NOMO-1 treated with DMSO at 0.1 percent for 48 hours (cell line): ENCODE results near the gene PTPN14.
"Not testable (repeated sequence)": the region's sequence is repeated elsewhere in the genome, so short reads cannot be mapped to it uniquely, and the experiment has no call there.

Experiments
- DNase-seq: peaks from one replicate; lab custom pipeline; 2025; ENCODE audit not compliant: unreplicated experiment; lab: John Stamatoyannopoulos, UW

PTPN14 gene

DNA sequence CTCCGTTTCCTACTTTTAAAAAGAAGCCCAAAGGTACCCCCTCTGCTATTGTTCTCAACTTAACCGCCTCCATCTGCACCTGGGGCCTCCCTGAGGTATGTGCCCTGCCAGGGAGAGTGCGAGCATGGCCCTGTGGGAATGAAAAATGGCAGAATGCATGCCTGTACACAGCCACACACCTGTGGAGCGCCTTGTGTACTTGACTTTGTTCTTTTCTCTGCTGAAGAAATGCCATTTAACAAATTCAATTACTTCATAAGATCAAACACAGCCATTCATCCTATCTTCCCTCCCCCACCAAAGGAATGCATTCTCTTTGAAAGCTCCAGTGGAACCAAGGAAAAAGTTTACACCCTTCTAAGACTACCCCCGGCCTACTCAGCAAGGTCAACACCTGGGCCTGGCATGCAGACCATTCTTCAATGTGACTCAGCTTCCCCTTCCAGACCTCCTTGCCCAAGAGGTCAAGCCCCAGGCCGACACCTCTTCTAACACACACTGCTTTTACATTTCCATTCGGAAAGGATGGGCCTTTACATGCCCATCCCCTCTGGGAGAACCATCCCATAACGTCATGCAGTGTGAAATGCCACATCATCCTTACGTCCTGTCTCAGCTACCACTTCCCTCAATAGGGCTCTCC is 146.7 kb downstream of the PTPN14 start:
- peak; percentile 55 for DNase-seq

DNA sequence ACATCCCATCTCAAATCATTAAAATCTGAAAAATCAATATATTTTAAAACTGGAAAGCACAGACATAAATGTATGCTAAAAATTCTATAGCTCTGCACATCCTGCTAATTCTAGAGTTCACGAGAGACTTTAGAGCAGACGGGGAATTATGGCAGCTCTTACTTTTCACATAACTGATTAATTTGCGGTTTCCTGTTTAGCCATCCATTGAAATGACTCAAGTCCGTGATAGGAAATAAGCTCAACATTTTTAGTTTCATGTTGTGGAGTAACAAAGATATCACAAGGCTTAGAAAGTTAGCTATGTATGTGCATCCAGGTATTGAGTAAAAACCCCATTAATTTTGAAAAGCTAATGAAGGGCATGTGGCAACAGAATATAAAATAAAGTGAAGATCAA is 147.2 kb downstream of the PTPN14 start:
- DNase-seq: peak; percentile 85

DNA sequence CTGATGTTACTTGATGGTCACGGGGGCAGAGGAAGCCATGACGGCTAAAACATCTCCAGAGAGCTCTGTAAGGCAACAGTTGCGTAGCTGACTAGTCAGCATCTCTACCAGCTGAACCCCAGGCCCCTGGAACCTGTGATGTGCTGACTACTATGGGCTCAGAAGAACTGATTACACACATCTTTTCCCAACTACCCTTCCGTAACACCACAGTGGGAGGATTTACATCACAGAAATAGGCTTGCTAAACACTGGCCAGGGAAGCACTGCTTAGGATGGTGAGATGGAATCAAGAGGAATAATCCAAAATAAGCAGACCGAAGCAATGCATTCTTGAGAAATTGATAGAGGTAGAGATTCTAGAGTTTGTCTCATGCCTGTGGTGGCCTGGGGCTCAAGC is 148.0 kb downstream of the PTPN14 start:
- DNase-seq: no peak

- no peak for DNase-seq
Observed at GRCh38 chr1:214402613-214403083, 148.8 kb downstream of the PTPN14 start.

DNA sequence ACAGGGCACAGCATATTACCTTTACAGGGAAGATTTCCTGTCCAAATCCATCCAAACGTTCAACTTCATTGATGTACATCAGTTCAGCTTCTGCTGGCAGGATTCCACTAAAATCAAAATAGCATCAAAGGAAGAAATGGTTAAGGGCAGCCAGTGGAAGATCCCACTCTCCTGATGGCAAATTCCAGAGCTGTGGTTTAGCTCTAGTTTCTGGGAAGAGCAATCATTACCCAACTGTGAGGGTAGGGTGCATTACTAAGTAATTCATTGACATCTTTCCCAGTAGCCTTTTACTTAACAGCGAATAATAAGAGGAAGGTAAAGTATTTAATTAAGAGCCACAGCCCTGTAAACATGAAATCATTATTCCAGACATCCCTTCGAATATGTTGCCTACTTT is 149.7 kb downstream of the PTPN14 start:
- no peak for DNase-seq

DNA sequence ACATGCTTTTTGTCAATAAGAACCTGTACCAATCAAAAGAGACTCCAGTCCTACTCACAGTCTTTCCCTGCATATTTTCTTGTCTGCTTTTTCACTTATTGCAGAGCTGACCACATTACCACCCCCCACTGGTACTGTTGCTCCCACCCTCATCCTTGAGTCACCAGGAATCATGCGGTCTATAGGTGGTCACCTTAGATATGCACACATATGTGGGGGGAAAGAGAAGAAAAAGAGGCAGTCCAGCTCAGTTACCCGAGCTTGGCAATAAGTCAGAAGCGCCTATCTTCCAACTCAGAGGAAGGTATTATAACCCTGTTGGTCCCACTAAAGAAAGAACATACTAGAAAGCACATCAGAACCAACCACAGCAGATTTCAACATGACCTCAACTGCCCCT is 151.3 kb downstream of the PTPN14 start:
- DNase-seq: no peak

DNA sequence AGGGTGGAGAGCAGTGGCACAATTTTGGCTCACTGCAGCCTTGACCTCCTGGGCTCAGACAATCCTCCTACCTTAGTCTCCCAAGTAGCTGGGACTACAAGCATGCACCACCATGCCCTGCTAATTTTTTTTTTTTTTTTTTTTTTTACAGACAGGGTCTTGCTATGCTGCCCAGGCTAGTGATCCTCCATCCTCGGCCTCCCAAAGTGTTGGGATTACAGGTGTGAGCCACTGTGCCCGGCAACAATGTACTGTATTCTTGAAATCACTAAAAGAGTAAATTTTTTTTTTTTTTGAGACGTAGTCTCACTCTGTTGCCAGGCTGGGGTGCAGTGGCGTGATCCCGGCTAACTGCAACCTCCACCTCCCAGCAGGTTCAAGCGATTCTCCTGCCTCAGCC is 152.9 kb downstream of the PTPN14 start:
- DNase-seq: no peak

DNA sequence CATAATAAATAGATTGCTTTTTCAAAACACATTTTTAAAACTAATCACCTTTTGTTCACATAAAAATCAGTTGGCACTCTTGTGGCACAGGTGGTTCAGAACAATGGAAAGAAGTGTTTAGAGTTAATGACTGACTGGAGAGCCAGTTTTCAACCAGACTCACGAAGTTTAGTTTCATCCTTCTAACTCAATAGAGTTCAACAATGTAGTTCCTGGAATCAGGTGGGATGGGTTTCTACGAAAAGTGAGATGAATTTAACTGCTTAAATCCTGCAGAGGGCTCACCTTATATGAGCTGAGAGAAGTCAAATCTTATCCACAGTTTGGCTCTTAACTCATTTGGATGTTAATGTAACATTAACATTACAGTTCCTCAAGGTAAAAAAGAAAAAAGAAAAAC is 153.9 kb downstream of the PTPN14 start:
- DNase-seq: no peak

DNA sequence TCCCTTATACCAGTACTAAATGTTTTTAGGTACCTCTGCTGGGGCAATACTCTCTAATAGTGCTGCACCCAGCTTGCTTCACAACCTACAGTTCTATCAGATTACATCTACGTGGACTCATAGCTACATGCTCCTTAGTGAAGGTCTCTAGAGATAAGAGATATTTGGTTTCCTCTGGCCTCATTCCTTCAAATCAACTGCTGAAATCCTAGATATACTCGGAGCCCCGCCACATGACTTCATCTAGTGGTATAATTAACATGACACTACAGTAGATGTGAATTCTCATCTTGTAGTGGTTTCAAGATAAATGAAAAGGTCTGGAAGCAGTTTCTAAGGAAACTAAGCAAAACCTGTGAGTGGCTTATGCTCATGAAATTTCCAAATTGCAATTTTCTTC is 155.1 kb downstream of the PTPN14 start:
- DNase-seq: no peak

- DNase-seq: not testable (repeated sequence)
Observed at GRCh38 chr1:214394569-214394968, 156.8 kb downstream of the PTPN14 start.

DNA sequence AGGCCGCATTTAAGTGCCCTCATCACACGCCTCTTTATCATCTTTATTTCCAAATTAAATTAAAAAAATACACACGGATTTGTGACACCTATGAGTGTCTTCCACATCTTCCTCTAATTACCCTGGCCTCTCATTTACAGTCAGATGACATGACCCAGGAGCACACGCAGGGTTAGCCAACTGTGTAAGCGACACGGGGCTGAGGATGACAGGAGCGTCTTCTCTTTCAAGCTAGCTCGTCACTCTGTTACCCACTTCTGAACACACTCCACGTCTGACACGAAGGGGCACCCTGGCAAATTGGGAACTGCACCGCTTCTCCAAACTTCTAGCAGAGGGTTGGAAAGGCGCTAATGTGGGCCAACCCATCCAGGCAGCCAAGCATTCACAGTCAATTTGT is 158.3 kb downstream of the PTPN14 start:
- DNase-seq: no peak

DNA sequence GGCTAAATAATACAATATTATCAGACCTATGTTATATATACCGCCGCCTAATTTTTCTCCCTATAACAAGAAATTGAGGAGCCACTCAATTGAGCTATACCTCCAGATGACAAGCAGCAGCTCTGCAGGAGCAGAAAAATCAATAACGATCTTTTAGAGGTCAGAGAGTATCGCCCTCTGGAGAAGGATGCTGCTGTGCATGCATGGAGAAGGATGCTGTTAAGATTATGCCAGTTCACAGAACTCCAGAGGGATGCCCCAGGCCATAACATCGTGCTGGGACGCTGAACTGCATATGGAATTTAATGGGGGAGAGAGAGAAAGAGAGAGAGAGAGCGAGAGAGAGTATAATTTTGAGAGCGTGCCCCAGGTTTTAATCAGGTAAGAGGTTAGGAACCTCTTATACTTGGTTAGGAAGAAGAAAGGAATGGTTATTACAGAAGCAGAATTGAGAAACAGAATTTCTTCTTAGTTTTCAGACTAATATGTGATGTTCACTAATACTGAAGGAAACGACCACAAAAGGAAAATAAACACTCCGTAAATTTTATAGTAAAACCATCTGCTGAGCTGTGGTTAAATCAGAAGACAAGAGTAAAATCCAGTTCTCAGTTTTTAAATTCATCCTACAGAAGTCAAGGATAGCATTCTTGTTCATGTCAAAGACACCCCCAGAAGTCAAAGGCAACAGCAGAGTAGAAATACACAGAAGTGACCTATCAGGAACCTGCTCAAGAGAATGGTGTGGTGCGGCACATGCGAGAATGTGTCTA is 159.3 kb downstream of the PTPN14 start:
- no peak for DNase-seq

DNA sequence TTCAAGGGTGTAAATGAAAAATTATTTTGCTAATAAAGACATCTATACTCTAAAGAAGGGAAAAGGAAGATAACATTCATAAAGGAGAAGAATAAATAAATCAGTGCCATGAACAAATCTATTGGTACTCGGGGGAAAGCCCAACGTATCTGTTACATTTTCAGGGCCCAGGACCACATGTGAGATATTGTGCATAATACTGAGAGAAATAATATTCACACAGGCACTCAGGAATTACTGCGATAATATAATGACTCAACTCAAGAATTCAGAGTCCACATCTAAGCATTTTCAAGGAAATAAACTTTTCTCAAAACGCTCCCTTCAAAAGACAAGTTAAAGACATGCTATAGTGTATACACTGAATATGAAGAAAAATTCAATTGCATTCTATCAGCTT is 161.7 kb downstream of the PTPN14 start:
- no peak for DNase-seq

DNA sequence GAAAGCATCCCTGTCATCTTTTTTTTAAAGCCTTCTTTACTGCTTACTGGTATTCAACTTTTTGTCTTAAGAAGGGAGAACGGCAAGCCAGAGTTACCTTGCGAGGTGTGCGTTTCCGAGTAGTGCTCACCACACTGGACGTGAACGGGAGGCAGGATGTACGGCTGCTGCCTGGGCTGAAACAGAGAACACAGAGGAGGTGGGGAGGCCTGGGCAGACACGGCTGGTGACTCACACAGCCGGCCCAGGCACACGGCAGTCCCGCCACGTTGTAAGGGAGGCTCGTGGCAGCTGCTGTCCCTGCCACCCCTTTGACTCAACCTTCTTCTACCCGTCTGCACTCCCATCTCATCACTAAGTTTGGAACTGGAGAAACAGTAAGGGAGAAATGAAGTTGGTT is 164.7 kb downstream of the PTPN14 start:
- no peak for DNase-seq

DNA sequence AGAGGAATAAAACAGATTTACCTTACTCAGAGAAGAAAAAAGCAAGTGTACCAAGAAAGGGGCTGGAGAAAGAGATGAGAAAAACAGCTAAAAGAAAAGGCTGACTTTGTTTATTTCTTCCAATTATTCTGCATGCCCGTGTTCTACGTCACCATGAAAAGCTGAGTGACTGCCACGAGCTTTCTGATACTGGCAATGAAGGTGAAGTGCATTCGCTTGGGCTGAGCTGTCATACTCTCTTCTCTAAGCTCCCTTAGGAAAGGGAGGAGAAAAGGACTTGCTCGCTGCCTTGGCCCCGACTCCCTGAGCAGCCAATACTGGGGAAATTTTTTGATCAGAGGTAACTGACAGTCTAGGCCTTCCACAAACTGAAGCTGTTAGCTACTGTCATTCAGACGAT is 165.1 kb downstream of the PTPN14 start:
- no peak for DNase-seq

- DNase-seq: no peak
Observed at GRCh38 chr1:214385428-214385827, 166.0 kb downstream of the PTPN14 start.

DNA sequence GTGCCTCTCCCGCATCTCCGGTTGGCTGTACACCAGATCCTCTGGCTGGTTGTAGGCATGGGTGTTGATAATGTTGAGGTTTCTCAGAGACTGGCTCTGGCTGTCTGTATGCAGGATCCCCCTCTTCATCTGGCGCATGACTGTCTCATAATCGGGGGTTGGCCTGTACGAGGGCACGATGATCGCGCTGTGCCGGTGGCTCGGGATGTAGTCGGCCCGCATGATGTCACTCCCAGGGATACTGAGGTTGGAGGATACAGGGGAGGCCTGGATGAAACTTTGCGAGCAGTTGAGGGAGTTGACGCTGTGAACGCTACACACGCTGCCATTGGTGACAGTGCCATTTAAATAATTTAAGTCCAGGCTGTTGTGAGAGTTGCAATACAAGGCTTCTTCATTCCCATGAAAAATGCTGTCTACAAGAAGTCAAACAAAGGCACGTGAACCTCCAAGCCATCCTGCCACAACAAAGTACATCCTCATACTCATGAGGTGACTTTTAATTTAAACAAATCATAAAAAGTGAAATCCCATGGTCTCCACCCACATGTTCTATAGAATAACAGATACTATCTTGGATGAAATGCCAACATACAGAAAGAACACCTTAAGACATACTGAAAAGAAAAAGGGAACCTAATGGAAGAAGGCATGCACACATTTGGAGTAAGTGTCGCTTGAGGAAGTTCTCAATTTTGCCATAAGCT is 166.9 kb downstream of the PTPN14 start:
- DNase-seq: no peak

DNA sequence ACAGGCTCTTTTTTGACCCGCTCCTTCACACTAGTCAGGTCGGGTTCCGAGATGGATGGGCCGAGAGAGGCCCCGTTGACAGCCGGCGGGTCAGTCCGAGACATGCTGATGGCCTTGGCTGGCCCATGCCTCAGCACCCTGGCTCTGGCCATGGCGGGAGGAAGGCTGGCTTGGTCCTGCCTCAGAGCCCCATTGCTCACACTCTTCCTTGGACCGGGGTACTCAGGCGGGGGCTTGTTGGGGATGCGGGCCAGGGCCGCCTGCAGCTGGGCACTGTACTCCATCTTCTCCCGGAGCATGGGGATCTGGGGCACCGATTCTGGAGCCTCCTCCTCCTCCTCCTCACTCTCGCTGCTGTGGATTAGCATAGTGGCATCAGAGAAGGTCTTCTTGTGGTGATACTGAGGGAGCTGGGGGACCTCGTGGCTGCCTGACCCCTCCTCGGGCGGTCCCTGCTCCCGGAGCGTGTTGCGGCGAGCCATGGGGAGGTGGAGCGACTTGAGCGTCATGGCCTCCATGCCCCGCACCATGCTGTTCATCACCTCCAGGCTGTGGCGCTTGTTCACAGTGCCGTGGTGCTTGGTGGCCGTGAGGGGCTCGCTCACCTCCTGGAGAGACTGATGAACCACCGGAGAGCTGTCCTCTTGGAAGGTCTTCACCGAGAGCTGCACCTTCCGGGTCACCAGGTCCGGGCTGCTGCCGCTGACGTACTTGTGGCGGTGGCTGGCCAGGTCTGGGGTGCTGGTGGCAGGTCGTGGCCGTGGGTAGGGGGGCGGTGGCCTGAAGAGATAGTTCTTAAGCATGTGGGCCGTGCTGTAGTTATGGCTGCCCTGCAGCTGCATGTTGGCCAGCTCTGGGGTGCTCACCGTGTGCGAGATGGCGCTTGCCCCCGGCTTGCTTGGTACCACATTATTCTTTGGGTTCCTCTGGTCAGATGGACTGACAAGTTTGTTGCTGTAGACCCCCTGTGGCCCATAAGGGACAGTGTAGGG is 167.7 kb downstream of the PTPN14 start:
- no peak for DNase-seq

DNA sequence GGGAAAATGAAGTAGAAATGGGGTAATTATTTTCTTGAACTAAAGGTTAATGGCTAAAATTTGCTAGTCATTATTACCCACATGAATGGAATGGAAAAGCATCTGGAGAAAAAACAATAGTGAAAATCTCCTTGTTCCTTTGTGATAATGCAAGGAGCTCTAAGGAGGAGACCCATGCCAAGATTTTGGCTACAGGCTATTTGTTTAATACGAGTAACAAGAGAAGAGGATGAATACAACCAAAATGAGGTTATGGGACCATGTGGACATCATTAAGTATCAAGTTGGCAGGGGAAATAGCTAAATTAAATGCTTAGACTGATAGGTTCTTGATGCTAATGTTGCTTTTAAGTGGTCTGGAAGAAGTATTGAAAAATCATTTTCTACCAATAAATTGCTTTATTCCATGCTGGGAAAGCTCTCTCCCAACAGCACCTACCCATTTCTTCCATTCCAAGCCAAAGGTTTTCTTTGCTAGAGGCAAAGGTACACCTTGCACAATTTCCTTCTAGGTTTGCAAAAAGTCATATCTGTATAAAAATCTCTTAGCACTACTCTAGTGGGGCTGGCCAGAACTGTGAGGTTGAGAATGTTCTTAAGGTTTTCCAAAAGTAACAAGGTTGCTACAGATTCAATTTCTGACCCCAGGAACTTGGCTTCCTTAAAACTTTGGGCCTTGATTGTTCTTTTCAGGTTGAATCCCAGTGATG is 170.3 kb downstream of the PTPN14 start:
- no peak for DNase-seq

GRCh38 chr1:214380396-214380795 is 171.0 kb downstream of the PTPN14 start:
- DNase-seq: no peak
